Activated CD4-positive, CD25-positive, alpha-beta regulatory T cell (primary cell): ENCODE results near the gene UPK1B.
"Not testable (repeated sequence)": the region's sequence is repeated elsewhere in the genome, so short reads cannot be mapped to it uniquely, and the experiment has no call there.

ENCODE experiments used
- DNase-seq, 4 experiments: peaks; one replicate each; lab custom pipeline; 2025; lab: John Stamatoyannopoulos, UW

UPK1B gene

DNA sequence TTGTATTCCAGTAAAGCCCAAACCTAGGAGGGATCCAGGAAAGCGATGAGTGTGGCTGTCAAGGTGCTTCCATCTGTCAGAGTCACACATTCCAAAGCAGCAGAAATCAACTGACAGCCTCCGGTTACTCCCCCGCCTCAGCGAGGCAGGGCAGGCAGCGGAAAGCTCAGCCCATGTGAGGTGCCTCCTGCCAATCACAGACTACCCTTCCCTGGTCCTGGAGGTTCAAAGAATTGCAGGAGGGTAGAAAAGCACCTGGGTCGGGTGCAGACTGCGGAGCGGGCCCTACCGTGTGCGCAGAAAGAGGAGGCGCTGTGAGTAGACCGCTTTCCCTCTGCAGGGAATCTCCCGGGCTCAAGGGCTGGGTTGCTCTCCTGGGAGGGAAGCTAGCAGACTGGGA, at the start of gene UPK1B:
Gene UPK1B, plus strand, starts transcription at position 274 of the 400 bp plus-strand sequence. CDS start 13,144 bp downstream, outside the sequence.
- DNase-seq = no peak

DNA sequence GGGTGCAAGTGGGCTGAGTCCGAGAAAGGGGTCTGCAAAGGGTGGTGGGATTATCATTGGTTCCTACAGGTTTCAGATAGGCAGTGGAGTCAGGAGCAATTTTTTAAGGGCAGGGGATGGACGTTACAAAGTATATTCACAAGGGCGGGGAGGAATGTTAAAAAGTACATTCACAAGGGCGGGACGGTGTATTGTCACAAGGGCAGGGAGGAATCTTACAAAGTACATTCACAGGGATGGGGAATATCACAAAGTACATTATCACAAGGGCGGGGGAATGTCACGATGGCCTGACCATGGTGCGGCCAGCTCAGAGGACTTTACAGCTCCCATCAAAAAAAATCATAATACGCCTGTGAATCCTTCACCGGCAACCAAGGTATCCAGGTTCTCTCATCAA, 48.1 kb upstream of the UPK1B start:
- no peak for DNase-seq

DNA sequence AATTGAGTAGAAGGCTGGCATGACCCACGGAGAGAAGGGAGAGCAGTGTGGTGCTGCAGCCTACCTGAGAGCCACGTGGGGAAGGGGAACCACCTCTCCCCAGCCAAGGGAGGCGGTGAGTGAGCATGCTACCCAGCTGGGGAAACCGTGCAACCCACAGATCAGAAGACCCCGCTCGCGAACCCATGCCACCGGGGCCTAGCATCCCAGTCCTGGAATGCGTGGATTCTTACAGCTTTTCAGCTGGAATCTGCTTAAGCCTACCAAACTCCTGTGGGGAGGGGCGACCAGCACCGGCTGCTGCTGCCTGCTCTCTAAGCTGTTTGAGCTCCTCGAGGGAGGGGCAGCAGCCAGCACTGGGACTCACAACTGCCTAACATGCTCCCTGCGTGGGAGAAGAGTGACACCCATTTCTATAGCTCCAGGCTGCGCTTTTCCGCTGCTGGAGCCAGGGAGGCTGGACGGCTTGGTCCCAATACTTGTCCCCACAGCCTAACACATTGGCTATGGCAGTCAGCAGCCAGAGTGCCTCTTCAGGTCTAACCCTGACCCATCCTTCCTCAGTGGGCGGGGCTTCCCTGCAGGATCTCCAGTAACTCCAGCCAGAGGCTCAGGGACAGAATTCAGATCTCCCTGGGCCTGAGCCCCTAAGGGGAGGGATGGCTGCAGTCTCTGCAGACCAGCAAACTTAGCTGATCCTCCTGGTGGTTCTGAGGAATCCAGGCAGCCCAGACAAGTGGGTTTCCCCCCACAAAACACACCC, 47.5 kb upstream of the UPK1B start:
- DNase-seq = no peak

DNA sequence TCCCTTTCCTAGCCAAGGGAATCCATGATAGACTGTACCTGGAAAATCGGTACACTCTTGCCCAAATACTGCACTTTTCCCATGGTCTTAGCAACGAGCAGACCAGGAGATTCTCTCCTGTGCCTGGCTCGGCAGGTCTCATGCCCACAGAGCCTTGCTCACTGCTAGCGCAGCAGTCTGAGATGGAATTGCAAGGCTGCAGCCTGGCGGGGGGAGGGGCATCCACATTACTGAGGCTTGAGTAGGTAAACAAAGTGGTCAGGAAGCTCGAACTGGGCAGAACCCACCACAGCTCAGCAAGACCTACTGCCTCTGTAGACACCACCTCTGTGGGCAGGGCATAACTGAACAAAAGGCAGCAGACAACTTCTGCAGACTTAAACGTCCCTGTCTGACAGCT, 43.1 kb upstream of the UPK1B start:
- not testable (repeated sequence) for DNase-seq

DNA sequence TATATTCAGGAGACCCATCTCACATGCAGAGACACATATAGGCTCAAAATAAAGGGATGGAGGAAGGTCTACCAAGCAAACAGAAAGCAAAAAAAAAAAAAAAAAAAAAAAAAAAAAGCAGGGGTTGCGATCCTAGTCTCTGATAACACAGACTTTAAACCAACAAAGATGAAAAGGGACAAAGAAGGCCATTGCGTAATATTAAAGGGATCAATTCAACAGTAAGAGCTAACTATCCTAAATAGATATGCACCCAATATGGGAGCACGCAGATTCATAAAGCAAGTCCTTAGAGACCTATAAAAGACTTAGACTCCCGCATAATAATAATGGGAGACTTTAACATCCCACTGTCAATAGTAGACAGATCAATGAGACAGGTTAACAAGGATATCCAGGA, 41.1 kb upstream of the UPK1B start:
- not testable (repeated sequence) for DNase-seq

DNA sequence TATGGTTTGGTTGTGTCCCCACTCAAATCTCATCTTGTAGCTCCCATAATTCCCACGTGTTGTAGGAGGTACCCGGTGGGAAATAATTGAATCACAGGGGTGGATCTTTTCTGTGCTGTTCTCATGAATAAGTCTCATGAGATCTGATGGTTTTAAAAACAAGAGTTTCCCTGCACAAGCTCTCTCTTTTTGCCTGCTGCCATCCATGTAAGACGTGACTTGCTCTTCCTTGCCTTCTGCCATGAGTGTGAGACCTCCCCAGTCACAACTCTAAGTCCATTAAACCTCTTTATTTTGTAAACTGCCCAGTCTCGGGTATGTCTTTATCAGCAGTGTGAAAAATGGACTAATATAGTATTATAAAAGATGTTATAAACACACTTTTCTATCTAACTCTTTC, 34.0 kb upstream of the UPK1B start:
- not testable (repeated sequence) for DNase-seq

DNA sequence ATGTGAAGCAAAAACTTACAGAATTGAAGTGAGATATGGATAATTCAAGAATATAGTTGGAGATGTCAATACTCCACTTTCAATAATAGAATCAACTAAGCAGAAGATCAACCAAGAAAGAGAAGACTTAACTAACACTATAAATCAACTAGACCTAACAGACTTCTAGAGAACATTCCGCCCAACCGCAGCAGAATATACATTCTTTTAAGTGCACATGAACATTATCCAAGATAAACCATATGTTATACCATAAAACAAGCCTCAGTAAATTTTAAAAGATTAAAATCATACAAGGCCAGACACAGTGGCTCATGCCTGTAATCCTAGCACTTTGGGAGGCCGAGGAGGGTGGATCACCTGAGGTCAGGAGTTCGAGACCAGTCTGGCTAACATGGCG, 32.9 kb upstream of the UPK1B start:
- no peak for DNase-seq

DNA sequence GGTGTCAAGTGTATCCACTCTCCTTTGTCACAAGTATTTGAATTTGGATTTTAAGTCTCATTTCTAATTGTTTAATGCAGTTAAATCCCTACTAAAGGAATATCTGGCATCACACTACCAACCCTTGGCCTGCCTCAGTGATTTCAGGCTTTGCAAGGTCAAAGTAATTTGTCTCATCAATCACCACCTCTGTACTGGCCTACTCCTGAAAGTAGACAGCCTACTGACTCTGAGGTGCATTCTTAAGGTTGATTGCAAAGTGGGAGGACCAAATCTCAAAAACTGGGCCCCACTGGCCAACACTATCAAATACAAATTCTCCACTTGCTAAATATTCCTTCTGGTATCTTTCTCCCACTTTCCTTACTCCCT, 28.3 kb upstream of the UPK1B start:
- DNase-seq = no peak

DNA sequence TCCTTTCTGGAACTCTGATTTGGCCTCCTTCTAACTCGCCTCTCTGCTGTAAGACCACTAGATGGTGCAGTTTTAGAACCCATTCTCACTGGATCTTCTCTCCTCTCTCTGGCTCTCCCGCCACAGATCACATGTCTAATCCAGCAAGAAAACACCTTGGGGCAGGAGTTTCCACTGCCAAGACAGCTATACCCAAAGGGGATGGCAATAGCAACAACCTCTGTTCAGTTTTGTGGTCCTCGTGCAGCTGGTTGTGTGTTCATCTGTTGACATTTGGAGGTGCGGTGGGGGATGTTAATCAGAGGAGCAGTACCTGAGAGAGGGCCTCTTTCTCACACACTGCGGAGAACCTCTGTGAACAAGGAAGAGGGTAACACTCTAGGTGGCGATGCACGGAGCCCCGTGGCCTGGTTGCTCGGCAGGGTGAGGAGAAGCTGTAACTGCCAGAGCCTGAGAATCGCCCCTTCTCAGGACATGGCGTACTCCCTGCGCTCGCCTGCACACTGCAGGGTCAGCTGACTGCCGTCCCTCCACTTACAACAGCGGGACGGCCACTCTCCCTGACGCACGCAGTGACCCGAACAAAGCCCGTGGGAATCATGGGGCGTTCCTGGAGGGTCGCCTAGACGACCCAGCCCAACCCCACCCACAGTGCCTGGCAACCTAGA, 27.8 kb upstream of the UPK1B start, which contains the start of gene TEX55:
Gene TEX55, plus strand, starts transcription at position 666 of the 668 bp plus-strand sequence. CDS start 25 bp downstream, outside the sequence.
- no peak for DNase-seq

DNA sequence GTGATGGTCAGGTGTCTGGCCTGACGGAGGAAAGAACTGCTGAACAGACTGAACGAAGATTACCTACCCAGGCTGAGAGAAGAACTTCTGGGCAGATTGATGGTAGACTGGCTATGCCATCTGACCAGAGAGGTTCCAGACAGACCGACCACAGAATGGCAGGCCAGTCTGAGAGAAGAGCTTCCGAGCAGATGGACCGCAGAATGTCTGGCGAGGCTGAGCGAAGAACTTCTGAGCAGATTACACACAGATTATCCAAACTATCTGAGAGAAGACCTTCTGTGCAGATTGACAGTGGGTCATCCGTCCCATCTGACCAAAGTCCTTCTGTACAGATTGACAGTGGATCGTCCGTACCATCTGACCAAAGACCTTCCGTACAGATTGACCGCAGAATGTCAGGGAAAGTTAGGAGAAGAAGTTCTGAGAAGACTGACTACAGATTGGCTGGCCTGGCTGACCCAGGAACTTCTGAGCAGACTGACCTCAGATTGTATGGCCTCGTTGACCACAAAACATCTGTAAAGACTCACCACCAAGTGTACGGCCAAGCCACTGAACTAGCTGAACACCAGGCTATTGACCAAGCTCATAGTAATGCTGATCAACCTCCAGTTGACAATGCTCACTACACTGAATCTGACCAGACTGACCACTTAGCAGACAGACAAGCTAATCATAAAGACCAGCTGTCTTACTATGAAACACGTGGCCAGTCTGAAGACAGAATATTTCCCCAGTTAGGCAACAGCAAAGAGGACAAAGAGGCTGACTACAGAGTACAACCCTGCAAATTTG, 26.6 kb upstream of the UPK1B start:
- DNase-seq = no peak

DNA sequence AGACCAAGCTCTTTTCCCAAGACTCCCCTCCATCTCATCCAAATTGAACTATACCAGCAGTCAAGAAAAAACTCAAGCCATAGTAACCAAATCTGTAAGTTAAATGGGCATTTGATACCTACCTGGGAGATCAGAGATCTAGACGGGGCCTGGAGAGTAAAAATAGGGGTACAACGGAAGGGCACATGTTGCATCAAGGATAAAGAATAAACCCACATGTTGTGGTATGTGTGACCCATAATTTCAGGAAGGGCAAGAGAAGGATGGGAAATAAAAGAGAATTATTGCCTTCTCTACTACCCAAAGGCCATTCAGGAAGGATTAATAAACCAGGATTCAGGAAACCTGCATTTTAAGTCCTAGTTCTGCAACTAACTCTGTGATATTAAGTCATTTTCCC, 25.9 kb upstream of the UPK1B start:
- DNase-seq = no peak

DNA sequence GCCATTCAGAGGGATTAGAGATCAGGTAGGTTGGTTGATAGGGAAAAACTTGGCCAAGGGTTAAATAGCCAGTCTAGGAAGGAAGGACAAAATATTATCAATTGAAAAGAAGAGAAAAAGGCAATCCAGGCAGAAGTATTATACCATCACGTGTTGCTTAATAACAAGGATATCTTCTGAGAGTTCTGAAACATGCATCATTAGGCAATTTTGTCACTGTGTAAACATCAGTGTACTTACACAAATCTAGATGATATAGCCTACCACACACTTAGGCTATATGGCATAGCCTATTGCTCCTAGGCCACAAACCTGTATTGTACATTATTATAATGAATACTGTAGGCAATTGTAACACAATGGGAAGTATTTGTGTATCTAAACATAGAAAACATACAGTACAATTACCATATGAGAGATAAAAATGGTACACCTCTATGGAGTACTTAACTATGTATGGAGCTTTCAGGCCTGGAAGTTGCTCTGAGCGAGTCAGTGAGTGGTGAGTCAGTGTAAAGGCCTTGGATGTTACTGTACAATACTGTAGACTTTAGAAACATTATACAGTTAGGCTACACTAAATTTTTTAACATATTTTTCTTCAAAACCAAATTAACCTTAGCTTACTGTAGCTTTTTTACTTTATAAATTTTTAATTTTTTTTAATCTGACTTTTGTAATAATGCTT, 24.8 kb upstream of the UPK1B start:
- DNase-seq = no peak

DNA sequence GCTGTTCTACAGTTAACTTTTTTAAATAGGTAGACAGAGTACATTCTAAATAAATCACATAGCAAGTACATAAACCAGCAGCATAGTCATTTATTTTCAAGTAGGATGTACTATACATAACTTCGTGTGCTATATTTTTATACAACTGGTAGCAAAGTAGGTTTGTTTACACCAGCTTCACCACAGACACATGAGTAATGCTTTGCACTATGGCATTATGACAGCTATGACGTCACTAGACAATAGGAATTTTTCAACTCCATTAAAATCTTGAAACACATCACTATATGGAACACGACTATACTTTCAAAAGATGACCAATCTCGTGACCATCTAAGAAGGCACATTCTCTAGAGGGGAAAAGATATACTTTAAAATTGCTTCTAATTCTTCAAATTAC, 23.9 kb upstream of the UPK1B start:
- no peak for DNase-seq

DNA sequence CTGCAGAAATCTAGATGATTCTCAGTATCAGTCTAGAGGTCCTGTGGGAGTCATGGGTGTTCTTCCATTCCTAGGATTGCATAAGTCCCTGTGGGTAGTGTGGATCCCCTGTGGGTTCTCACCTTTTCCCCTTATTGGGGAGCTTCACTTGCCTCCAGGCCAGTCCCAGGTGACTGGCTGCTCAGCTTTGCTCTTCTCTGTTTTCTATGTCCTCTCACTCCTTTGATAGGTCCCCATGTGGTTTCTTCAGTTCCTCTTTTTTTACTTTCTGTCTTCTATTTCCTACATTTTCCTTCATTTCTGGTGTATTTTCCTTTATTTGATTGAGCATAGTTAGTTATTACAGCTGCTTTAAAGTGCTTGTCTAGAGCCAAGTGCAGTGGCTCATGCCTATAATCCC, 16.5 kb upstream of the UPK1B start:
- DNase-seq = no peak

DNA sequence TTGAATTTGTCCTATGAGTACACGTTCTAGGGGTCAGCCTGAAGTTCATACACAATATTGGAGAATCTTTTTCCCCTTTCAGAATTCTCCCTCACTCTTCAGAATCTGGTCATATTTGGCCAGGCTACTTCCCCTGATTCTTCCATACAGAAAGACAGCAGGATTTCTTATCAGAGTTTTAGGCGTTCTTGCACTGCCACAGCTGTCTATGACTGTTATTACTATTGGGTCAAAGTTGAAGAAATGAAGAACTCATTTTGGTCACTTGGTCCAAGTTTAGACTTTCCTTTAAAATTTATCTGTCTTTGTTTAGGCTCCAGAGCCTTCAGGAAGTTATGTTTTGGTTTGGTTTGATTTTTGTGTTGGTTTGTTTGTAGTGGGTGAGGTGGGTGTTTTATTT, 15.4 kb upstream of the UPK1B start:
- DNase-seq = no peak

DNA sequence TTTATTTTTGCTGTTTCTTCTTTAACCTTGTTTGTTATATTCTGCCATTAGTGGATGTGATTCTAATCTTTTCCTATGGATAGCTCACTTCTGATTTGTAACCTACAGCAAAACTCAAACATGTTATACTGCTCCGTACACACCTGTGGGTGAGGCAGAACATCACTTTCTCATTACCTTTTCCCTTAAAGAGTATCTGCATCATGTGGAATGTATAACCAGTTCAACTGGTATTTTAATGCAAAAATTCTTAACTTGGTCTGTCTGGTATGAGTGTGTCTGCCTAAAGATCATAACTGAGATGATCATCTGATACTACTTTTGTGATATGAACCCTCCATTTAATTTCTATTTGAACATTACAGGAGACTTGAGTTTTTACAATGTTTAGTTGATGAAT, 13.0 kb upstream of the UPK1B start:
- DNase-seq = no peak

DNA sequence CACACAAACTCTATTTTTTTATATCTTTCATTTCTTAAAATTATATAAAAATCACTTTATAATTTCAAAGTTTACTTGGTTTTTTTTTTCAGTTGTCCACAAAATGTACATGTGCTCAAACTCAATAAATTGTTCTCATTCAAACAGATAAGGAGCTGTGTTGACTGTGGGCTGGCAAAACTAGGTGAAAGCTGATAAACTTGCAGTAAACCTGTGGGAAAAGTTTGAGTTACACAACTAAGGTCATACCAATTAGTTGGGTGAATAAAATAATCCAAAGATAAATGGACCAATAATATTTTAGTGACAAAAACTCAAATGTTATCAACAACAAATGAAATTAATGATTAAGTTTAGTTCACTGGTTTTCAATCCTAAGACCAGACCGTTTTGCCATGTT, 12.6 kb upstream of the UPK1B start:
- DNase-seq = no peak

DNA sequence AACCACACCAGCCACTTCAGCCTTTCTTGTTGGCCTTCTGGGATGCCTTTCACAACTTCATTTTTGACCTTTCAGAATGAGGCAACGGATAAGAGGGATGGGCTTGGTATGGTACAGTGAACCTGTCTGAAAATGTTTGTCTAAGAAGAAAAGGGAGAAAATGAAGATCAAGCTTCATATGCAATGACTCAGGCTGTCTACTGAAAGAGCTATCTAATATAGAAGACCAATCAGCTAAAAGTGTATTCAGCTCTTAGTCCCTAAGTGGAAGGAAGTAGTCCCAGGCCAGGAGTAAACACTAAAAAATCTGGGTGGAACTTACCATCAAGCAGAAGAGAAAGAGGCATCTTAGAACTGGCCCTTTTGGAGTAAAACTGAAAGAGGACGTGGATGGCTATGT, 12.2 kb upstream of the UPK1B start:
- no peak for DNase-seq

DNA sequence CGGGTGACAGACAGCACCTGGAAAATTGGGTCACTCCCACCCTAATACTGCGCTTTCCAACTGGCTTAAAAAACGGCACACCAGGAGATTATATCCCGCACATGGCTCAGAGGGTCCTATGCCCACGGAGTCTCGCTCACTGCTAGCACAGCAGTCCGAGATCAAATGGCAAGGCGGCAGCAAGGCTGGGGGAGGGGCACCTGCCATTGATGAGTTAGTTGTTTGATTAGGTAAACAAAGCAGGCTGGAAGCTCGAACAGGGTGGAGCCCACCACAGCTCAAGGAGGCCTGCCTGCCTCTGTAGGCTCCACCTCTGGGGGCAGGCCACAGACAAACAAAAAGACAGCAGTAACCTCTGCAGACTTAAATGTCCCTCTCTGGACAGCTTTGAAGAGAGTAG, 8.7 kb upstream of the UPK1B start:
- DNase-seq = not testable (repeated sequence)

DNA sequence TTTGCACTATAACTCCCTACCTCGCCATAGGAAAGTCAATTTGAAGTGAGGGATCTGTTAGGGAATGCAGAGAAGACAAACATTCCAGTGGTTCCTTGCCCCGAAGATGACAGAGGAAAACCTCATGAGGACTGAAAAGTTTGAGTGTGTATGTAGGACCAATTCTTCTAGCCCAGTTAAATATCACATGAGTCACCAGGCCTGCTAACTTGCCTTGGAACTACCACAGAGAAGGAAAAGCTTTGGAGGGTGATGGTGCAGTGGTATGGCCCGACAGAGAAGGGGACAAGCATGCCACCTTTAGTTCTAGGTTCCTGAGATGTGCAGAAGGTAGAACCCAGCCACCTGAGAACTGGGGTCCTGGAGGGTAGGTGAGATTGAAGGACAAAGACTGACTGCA, 2.6 kb upstream of the UPK1B start:
- DNase-seq = no peak

DNA sequence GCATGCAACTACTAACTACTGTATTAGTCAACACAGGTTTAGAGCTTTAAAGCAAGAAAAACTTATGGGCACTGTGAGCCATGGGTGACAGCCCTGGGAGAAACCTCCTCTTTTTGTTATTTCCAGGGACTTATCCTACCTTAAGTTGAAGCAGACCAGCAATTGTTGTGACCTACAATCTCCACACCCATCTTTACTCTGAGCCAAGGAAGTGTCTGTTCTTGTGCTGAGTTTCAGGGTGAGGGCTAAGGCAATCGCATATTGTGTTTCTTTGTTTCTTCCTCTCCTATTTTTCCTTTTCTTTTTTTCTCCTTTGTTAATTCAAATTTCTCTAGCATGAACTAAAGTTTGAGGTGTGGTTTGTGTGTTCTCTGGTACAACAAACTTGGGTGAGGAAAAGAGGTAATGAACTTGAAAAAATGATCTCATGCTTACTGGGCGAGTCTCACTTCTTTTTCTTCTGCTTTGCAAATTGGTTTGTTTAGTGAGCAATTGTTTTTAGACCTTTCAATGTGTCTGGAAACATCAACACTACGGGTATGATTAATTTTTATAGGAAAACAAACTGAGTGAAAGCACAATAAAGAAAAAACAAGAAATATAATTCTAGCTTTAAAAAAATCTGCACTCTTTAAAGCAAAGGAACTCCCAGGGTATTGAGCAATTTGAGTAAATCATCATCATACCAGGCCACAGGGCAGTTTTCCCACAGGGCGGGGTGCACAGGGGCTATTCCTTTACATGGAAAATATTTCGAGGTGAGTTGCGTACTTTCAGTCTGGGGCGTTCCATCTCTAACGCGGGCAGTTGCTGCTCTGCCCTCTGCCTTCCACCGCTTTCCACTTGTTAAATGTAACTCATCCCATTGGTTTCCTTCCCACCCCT, 2.7 kb downstream of the UPK1B start:
- no peak for DNase-seq
